GM10266 (cell line): ENCODE results near the gene JAK1.

Experiments used
- DNase-seq: peaks from one replicate; pipeline ENCODE4 v3.0.0; 2012; ENCODE audit errors: extremely low spot score
- CTCF ChIP-seq: IDR thresholded peaks from 2 replicates; pipeline ENCODE4 v1.5.1; 2012; ENCODE audit warnings: mild to moderate bottlenecking, low read depth; ENCODE audit not compliant: control insufficient read depth, insufficient read depth; ENCODE audit errors: missing control alignments

Gene JAK1

GRCh38 chr1:64861611-64862010 lies 104.7 kb downstream of the JAK1 start:
- DNase-seq, result no peak
- peak; percentile 39 for TF ChIP-seq CTCF

GRCh38 chr1:64857347-64857746 lies 109.0 kb downstream of the JAK1 start:
- TF ChIP-seq CTCF, result no peak
- no peak for DNase-seq

GRCh38 chr1:64856553-64856952 lies 109.8 kb downstream of the JAK1 start:
- DNase-seq, result no peak
- TF ChIP-seq CTCF, result no peak

GRCh38 chr1:64855557-64855956 lies 110.8 kb downstream of the JAK1 start:
- TF ChIP-seq CTCF, result no peak
- no peak for DNase-seq

- no peak for TF ChIP-seq CTCF
These were observed 111.7 kb downstream of the JAK1 start for GRCh38 chr1:64854674-64855073.

GRCh38 chr1:64851664-64852063 lies 114.7 kb downstream of the JAK1 start:
- TF ChIP-seq CTCF, result no peak
- no peak for DNase-seq

More at GRCh38 chr1:64854674-64855073, 111.7 kb downstream of the JAK1 start:
- no peak for DNase-seq

- TF ChIP-seq CTCF, result no peak
- DNase-seq, result no peak
These were observed 115.5 kb downstream of the JAK1 start for GRCh38 chr1:64850846-64851245.
